NCI-H2171 treated with DMSO at 0.1 percent for 48 hours (cell line): ENCODE results near the gene SNAP25.

ENCODE experiments used
- DNase-seq: peaks from one replicate; lab custom pipeline; 2025; lab: John Stamatoyannopoulos, UW

SNAP25 gene

DNA sequence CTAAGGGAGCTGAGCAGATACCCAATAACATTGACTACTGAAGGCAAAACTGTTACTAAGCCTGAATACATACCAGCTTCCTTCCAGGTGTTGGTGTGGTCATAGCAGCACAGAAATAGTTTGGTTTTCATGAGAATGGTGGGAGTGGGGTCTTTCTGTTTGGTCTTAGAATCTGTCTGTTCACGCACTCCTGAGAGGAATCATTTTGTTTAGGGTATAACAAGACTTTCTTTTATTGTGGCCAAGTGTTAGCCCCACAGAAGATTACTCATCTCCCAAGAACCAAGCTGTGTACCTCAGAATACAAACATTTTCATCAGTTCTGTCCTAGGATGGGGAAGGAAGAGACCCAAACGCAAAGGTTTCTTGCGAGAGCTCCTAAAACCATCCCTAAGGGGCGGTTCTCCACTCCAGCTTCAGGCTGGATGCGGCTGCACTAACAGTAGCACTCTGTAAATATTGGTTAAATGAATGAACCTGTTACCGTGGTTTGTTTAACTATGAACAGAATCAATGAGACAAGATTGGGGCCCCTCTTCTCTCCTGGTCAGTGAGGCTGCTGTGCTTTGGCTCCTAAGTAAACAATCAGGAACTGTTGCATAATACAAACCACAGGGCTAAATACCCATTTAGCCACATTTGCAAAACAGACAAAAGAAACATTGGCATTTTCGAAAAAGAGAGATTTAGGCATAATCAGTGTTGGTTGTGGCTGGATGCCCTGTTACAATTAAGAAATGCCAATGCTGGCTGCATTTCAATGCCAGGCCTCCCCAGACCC lies 44.9 kb downstream of the SNAP25 start:
- DNase-seq: no peak

DNA sequence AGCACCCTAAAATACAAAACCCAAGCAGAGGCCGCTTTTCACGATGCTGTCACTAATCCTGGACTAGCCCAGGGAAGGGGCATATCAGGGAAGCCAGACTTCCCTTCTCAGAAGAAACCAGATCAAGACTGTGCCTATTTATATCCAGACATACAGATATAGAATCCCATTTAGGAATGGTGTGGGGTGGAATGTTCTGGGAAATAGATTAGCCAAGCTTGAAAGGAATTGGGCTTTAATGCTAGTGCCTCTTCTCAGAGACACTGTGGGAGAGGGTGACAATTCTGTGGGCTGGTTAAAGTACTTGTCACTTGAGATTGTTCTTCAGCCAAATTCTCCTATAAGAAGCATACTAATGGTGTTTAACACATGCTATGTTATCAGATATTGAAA lies 45.5 kb downstream of the SNAP25 start:
- DNase-seq: no peak

DNA sequence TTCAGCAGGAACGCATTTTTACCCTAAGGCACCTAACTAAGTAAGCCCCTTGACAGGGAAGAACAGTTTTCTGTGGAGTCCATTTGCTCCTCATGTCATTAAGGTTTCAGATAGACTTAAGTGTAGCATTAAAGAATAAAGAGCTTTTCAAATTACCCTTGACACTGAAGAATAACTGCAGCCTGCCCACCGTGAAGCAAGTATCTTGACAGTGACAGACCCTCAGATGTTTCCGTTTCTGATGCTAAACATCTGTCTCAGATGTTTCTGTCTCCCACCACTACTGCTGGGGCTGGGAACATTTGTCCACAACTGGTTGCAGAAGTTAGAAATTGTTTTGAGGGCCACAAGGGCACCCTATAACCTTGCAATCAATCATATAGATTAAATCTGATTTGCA lies 50.0 kb downstream of the SNAP25 start:
- no peak for DNase-seq

DNA sequence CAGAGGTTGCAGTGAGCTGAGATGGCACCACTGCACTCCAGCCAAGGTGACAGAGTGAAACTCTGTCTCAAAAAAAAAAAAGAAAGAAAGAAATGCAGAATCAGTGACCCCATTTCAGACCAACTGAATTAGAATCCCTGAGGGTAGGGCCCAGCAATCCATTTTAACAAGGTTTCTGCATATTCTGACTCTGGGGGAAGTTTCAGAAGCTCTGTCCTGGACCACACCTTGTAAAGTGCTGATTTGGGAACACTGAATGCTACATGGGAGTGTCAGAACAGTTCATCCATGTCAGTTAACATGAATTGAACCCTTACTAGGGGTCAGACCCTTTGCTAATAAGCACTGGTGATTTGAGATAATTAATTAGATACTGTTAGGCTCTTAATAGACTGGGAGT lies 52.0 kb downstream of the SNAP25 start:
- DNase-seq: no peak

DNA sequence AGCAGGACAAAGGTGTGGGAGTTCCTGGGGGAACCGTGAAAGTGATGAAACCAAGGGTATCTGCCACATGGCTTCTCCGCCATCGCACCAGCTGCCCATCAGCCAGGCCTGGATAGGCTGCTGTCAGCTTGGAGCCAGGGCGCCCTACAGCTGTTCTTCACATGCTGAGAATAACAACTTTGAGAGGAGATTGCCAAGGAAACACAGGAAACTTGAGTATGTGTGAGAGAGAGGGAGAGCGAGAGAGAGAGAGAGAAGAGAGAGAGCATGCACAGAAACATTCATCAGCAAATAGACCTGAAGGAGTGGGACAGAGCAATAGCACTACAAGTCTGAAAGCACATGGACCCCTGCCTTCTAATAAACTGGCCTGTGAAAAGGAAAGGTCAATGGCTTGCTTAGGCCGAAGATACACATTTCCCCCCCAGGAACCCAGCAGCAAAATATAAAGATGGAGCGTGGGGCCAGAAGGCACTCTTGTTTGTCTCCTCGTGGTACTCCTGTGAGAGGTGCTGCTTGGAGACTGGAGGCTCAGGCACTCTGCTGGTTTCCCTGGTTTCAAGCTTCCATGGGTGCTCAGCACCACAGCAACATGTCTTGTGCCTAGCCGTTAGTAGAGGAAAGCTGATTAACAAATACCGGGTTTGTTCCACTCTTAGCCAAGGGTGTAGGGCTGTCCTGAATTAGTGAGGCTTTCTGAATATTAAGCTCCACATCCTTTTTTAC lies 53.0 kb downstream of the SNAP25 start:
- peak; percentile 39 for DNase-seq

DNA sequence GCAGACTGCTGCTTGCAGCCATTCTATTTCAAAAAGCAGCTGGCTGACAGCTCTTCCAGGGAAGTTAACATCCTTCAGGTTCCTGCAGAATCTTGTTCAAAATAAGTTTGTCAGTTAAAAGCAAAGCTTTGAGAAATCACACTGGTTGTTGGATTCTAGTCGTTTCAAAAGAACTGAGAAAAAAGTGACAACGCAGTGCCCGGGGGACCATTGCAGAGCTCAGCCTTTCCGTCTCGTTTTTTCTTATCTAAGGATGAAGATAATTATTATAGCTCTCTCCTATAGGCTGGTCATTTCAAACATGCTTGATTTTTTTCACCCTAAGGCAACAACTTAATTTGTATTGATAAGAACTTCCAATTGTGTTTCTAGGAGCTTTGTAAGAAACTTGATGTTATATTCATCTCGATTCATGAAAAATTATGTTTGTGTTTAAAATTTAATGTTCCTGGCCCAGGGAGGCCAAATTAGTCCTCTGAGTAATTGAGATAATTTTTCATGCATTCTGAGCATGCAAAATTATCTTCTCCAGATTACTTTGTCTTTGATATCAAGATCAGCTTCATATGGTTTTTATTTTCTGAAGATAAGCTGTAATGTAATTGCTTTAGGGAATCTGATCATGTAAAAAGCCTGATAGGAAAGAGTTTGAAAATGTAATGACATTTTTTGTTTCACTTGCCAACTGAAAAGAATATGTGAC lies 58.4 kb downstream of the SNAP25 start:
- DNase-seq: no peak

DNA sequence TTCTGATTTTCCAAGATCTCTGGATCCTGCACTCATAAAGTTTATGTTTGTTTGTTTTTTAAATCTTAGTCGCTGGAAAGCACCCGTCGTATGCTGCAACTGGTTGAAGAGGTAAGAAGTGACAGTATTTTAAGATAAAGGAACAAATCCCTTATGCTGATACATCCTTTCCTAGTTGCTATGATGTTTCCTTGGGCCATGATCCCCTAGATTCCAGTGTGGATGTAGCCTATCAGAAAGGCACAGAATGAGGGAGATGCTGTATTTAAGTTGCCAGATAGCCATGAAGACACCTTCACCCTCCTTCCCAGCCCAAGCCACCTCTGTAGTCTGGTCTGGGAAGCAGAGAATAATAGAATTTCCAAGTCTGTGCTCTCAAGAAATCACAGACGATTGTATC lies 59.0 kb downstream of the SNAP25 start:
- no peak for DNase-seq

DNA sequence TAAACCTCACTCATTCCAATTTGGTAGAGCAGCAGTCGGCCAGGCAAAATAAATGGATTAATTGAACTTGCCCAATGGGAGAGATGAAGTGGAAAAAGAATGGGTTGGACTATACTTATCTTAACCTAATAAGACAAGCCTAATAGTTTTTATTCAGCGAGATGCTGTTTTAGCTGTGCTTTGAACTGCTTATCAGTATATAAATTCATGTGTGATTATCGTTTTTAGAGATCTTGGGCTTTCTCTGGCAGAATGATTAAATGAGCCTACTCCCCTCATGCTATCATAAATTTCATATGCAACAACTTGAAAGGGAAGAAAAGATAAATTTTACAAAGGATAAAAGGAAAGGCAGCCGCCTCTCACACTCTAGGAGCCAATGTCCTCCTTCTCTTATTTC lies 59.8 kb downstream of the SNAP25 start:
- no peak for DNase-seq

DNA sequence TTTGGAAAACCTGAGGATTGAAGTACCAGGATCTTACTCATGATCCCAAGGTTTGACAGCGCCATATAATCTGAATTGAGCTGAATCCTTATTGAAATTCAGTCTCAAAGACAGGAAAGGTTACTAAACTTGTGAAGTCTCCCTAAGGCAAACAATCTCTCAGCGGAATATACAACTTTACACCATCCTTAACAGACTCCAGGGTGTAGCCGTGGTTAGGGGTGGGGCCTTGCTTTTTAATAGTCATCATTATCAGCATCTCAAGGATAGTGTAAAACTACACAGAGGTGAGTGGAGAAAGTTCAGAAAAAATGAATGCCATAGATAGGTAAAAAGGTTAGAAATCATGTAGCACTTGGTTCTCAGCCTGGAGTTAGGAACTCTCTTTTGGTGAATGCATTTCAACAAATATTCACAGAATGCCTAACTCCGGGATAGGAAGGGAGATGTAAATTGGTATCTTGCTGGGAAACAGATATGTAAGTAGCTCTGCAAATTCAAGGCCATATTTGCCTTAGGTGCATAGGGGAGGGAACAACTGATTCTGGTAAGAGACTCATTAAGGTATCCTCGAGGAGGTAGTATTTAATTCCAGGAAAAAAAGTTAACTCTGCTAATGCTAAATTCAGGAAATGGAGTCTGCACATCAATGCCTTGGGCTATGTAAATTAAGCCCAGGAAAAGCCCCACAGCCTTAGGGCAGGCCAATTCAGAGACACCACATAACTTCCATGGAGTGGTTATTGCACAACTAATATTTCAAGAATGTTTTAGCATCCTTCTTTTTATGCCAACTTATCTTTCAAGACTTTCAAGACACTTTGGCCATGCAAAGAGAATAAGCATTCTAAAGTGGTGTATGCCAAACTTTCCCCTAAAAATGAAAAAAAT lies 61.6 kb downstream of the SNAP25 start:
- DNase-seq: no peak

DNA sequence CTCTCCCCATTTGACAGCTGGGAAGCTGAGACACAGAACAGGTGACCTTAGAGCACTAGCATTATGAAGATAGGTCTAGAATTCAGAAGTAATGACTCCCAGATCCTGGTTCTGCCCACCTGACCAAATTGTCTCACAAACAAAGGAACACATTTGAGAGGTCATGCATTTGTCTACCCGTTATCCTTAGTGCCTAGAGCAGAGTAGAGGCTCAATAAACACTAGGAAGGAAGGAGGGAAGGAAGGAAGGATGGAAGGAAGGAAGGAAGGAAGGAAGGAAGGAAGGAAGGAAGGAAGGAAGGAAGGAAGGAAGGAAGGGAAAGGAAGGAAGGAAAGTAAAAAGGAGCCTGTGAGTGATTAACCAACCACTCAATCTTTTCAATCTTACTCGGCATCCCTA lies 63.3 kb downstream of the SNAP25 start:
- DNase-seq: no peak

DNA sequence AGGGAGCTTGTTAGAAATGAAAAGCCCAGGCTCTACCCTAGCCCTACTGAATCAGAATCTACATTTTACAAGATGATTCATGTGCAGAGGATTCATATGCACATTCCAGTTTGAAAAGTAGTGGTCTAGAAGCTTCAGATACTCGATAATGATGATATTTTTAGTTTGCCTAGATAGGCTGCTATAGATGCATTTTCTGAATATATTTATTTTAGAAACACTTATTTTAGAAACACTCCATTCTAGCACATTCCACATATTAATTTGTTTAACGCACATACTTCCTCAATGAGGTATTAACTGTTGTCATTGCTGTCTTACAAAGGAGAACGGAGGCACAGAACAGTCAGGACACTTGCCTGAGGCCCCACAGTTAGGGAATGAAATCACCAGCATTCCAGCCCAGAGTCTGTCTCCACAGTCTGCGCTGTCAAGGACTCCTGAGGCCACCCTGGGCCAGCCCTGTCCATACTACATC lies 64.4 kb downstream of the SNAP25 start:
- DNase-seq: no peak

DNA sequence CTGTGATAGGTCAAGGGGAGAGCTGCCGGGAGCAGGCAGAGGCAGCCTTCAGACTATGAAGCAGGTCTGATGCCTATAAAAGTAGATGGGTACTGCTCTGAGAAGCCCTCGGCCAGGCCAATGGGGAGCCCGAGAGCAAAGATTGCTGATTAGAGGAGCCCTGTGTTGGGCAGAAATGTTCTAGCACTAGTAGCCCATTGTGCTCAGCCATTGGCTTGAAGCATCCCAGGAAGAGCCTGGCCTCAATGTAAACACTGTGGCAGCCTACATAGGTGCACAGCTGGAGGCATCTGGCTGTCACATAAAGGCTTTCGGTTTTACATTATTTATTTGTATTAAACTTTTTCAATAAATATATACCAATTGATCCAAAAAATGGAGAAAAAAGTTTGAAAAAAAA lies 67.7 kb downstream of the SNAP25 start:
- DNase-seq: no peak

DNA sequence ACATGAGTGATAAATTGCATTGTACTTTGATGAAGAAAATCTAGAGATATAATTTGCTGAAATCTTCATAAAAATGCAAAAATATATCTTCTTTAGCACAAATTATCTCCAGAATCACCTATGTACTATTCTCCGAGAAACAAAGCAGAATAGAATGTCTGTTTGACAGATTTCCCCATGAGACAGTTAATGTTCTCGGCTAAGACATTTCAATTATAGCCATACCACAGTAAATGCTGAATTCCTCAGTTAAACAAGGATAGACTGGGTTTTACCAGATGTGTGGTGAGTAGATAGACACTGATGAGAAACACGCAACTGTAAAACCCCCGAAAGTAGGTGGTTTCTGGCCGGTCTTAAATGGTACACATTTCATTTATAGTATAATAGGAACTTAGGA lies 69.8 kb downstream of the SNAP25 start:
- no peak for DNase-seq

DNA sequence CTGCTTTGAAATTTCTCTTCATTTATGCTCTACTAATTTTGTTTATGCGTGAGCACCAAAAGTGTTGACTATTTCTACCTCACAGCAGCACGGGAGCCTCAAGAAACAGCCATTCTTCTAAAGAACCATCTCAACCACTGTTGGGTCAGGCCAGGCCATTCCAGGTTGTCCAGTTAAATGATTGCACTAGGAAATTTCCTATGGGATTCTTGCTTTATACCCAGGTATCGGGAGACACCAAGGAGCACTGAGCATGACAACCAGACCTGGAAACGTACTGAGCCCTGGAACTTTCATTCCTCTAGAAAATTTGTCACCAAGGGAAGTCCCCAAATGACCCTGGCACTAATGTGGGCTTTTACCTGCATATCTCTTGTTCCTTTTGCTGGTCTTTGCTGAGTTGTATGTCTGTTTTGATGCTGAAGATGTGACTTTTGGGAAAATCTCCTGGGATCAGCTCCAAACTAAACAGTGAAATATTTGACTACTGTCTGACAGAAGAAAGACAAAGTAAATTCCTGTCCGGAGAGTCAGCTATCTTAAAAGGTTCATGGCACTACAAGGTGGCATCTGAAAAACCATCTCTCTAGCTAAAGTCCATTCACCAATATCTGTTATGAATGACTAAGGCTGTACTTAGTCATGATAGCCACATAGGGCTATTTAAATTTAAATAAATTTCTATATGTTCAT lies 70.5 kb downstream of the SNAP25 start:
- DNase-seq: no peak

DNA sequence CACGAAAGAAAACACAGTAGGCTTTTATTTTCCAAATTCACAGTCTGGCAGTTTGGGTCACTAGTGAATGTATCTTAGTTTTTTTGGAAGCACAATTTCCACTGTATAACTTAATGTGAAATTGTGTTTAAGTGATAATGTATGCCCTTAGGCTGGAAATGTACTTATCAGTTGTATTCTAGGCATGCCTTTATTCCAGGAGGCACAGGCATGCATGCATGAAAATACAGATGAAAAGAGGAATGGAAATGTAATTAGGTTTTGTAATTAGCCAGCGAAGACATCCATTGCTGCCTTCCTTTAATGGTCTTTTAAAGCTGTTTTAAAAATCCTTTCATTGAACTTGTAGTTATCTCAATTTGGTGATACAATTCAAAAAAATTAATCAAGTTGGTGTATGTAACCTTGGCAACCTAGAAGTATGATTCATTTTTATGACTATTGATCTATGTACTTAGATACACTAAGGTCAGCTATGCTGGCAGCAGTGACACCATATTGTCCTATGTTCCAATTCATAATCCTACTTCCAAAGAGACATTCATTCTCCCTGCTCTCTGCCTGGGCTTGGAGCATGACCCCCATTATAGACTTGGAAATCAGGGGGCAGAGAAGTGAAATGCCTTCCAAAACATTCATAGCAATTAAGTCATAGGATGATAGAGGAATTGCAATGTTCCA lies 73.1 kb downstream of the SNAP25 start:
- no peak for DNase-seq

DNA sequence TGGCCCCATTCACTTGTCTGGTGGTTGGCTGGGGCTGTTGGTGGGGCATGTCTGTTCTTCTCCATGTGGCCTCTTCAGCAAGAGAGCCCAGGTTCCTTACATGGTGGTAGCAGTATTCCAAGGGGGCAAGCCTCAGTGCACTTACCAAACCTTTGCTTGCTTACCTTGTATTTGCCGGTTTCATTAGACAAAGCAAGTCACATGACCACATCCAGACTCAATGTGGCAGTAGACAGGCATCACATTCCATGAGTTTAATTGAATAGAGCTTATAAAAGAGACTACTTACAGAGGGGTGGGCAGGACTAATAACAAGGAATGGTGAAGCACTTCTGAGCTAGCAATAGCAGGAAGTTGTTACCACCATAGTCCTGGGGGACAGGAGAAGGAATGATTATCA lies 78.6 kb downstream of the SNAP25 start:
- DNase-seq: no peak

DNA sequence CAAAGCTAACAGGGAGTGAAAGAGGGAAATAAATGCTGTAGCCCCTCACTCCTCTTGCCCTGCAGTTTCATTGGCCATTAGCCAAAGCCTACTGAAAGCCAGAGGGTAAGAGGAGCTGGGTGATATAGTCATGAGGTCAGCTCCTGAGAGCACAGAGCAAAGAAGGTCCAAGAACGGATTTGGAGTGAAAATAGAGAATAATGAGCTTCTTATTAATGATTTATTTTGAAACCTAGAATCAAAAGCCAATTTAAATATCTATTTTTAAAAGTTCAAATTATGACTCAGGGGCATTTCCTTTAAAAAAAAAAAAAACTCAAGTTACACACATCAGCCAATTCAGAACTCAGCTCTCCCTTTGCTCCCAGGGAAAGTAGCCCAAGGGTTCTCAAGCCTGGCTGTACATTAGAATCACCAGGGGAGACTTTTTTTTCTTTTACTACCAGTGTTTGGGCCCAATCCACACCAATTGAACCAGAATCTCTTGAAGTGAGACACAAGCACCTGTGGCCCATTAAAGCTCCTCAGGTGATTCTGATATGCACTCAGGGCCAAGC lies 79.1 kb downstream of the SNAP25 start:
- no peak for DNase-seq

DNA sequence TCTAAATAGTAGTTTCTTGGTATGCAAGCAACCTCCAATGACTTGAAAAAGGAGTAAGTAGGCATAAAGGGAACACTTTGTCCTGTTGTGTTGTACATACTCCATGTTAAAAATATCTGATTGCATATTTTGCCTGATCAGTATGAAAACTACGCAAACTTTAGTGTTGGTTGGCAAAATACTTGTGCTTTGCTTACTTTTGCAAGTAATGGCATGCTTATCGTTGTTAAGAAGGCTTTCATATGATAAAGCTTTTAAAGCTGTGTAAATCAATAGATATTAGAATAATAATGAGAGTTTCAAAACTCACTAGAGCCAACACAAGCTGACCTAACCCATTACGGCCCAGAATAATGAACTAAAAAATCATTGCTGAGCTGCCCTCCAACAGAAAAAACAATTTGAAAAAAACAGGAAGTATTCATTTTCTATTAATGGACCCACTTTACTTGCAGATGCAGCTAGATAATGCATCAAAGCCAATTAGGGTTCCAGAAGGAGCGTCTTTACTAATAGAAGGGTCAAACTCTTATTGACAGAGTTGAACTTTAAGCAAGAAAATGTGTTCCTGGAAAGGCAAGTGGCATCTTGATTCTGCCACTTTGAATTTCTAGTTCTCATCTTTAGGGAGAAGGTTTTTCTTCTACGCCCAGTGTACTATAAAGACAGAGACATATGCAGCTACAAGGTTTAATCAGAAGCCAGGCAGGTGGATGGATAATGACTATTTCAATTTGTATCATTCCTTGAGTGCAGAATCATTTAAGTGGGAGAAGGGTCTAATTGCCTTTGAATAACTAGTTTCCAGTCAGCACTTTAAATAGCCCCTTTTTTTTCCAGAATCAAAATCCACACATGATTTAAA lies 82.2 kb downstream of the SNAP25 start:
- no peak for DNase-seq

DNA sequence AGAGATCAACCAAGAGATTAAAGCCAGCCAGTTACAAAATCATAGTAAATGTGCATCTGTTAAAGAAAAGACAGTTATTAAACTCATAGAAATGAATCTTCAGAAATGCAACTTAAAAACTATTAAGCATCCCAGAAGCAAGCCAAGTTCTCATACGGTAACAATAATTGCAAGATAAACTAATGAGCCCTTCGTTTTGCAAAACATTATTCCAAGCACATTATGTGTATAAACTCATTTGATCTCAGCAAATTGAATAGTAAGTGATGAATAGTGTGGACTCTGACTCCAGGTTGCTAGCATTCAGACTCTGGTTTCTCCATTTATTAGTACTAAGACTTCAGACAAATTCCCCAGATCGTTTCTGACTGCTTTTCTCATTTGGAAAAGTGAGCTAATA lies 85.2 kb downstream of the SNAP25 start:
- DNase-seq: no peak
